K562 (cell line): ENCODE results near the gene CXCL13. TPM values are rescaled to one million over a fixed set of nuclear protein-coding genes. Genes with fewer than 3 reads are reported as not detected.

Experiments used
- ATAC-seq: fragments of 200-7000 bp; cut with Tn5 transposase; 3 replicates; pipeline ENCODE4 v1.9.1; 2020; ENCODE audit warnings: moderate library complexity
- BruUV-seq: library from RNA; stranded (reverse); fragments of 400-500 nt; replicated peaks from 2 replicates; lab custom pipeline; 2021; lab: Mats Ljungman, UMichigan
- CTCF ChIA-PET: fragments of 300-600 bp; formaldehyde crosslinking; extraction: SDS; loops from one replicate; lab custom pipeline; 2021; ENCODE audit warnings: low intra/inter-chr PET ratio; lab: Yijun Ruan, JAX
- POLR2A ChIA-PET: fragments of 300-600, 350-650 bp; sonication (Branson Sonifier 250); formaldehyde crosslinking; extraction: SDS; loops from one replicate; lab custom pipeline; 2021; ENCODE audit warnings: antibody characterized with exemption, inconsistent platforms; lab: Yijun Ruan, JAX
- DNase-seq, 4 experiments: peaks; one replicate each; pipeline versions ENCODE4 v3.0.0 to v3.0.0-alpha.2; 2011 to 2018; ENCODE audit warnings: low spot score in 3 of 4, mixed read lengths in 3 of 4; ENCODE audit errors: extremely low read depth in 1 of 4
- FAIRE-seq: peaks from 2 replicates; lab custom pipeline; 2011; peaks lifted over from hg19 to GRCh38; lab: Jason Lieb, UNC
- H2AFZ ChIP-seq: 2 replicates; pipeline ENCODE4 v1.6.0; 2011; ENCODE audit warnings: low read depth, low read length, control low read depth, inconsistent platforms
- H3K27ac ChIP-seq: fragments of 200-600 bp; 3 replicates; pipeline ENCODE4 v1.8.0; 2011; ENCODE audit warnings: low read depth, mild to moderate bottlenecking, control low read depth, inconsistent platforms, low read length, moderate library complexity, mixed read lengths; ENCODE audit errors: extremely low read depth
- H3K27me3 ChIP-seq, 2 experiments: fragments of 300-600 bp in 1 of 2; 2 replicates in 1 of 2; 3 replicates in 1 of 2; pipeline versions ENCODE4 v1.6.0 to v1.8.0; 2011; ENCODE audit warnings: inconsistent platforms in 2 of 2, low read length in 2 of 2, mild to moderate bottlenecking in 1 of 2, mixed read lengths in 1 of 2, moderate library complexity in 1 of 2; ENCODE audit not compliant: control insufficient read depth in 2 of 2, insufficient read depth in 2 of 2
- H3K36me3 ChIP-seq: fragments of 300-600 bp; 3 replicates; pipeline ENCODE4 v1.8.0; 2011; ENCODE audit warnings: mild to moderate bottlenecking, low read length, inconsistent platforms; ENCODE audit not compliant: control insufficient read depth, insufficient read depth
- H3K4me1 ChIP-seq, 2 experiments: fragments of 200-600 bp in 1 of 2; replicated peaks in 1 of 2; 2 replicates in 1 of 2; 3 replicates in 1 of 2; pipeline versions ENCODE4 v1.5.1 to v1.8.0; 2011; ENCODE audit warnings: inconsistent platforms in 2 of 2, low read length in 2 of 2, mild to moderate bottlenecking in 1 of 2, mixed read lengths in 1 of 2, moderate library complexity in 1 of 2; ENCODE audit not compliant: control insufficient read depth in 2 of 2, insufficient read depth in 2 of 2
- H3K4me2 ChIP-seq: 2 replicates; pipeline ENCODE4 v1.6.1; 2011; ENCODE audit warnings: low read length, control low read depth, inconsistent platforms, mixed read lengths; ENCODE audit not compliant: insufficient read depth
- H3K4me3 ChIP-seq: fragments of 200-600 bp; sonication (generic), shearing (Covaris generic); 2 replicates; pipeline ENCODE4 v1.5.1; 2016; ENCODE audit warnings: control low read depth, inconsistent platforms
- H3K79me2 ChIP-seq: fragments of 200-600 bp; 3 replicates; pipeline ENCODE4 v1.8.0; 2011; ENCODE audit warnings: low read length, inconsistent platforms; ENCODE audit not compliant: control insufficient read depth, insufficient read depth
- H3K9ac ChIP-seq, 2 experiments: 2 replicates each; pipeline versions ENCODE4 v1.6.0 to v1.6.1; 2011; ENCODE audit warnings: low read depth in 2 of 2, low read length in 2 of 2, control low read depth in 1 of 2, inconsistent platforms in 1 of 2, mild to moderate bottlenecking in 1 of 2, mixed read lengths in 1 of 2; ENCODE audit not compliant: insufficient read depth in 1 of 2
- H3K9me1 ChIP-seq: one replicate; pipeline ENCODE4 v1.6.0; 2011; ENCODE audit warnings: inconsistent platforms, mild to moderate bottlenecking, low read length, moderate library complexity; ENCODE audit not compliant: control insufficient read depth, insufficient read depth
- H3K9me3 ChIP-seq: replicated peaks from 2 replicates; pipeline ENCODE4 v1.5.1; 2011; ENCODE audit warnings: low read depth, low read length, inconsistent platforms; ENCODE audit not compliant: control insufficient read depth, insufficient read depth
- H4K20me1 ChIP-seq: replicated peaks from 2 replicates; pipeline ENCODE4 v1.6.1; 2011; ENCODE audit warnings: low read length, inconsistent platforms, mixed read lengths; ENCODE audit not compliant: control insufficient read depth, insufficient read depth
- ATF6 ChIP-seq: sonication (generic); formaldehyde crosslinking; IDR thresholded peaks from 2 replicates; pipeline ENCODE4 v1.4.0; 2020; ENCODE audit warnings: mild to moderate bottlenecking, missing genetic modification reagents
- C11orf30 ChIP-seq: fragments of 450-650 bp; IDR thresholded peaks from 2 replicates; pipeline ENCODE4 v1.6.1; 2016; ENCODE audit warnings: low read depth, mild to moderate bottlenecking
- CTCF ChIP-seq, 3 experiments: IDR thresholded peaks in 2 of 3; conservative IDR thresholded peaks in 1 of 3; 2 replicates each; pipeline ENCODE4 v1.5.1; 2011 to 2012; ENCODE audit warnings: low read length in 3 of 3, mild to moderate bottlenecking in 3 of 3, control low read depth in 2 of 3, improper control_type of control experiment in 1 of 3, inconsistent platforms in 1 of 3, low read depth in 1 of 3, mixed read lengths in 1 of 3, moderate library complexity in 1 of 3; ENCODE audit not compliant: insufficient read depth in 2 of 3
- ETS2 ChIP-seq: IDR thresholded peaks from 2 replicates; pipeline ENCODE4 v1.6.1; 2016; ENCODE audit warnings: borderline replicate concordance, missing genetic modification characterization, mild to moderate bottlenecking, moderate library complexity, missing compliant biosample characterization; ENCODE audit not compliant: poor library complexity, severe bottlenecking
- GTF2A2 ChIP-seq: IDR thresholded peaks from 2 replicates; pipeline ENCODE4 v1.6.1; 2016; ENCODE audit warnings: mild to moderate bottlenecking, missing genetic modification characterization, missing compliant biosample characterization
- NCOR1 ChIP-seq: fragments of 450-650 bp; IDR thresholded peaks from 2 replicates; pipeline ENCODE4 v1.6.1; 2016; ENCODE audit warnings: mild to moderate bottlenecking, moderate library complexity
- POLR2AphosphoS5 ChIP-seq: IDR thresholded peaks from 2 replicates; pipeline ENCODE4 v1.6.1; 2011; ENCODE audit warnings: mild to moderate bottlenecking, low read depth, low read length, moderate library complexity; ENCODE audit not compliant: control insufficient read depth, insufficient read depth
- SNIP1 ChIP-seq: fragments of 450-650 bp; IDR thresholded peaks from 2 replicates; pipeline ENCODE4 v1.7.1; 2017; ENCODE audit warnings: low read depth, mild to moderate bottlenecking
- TCF7 ChIP-seq: sonication (generic); IDR thresholded peaks from 2 replicates; pipeline ENCODE4 v1.6.1; 2016; ENCODE audit warnings: antibody characterized with exemption, borderline replicate concordance
- TCF7L2 ChIP-seq: fragments of 150-350 bp; IDR thresholded peaks from 2 replicates; pipeline ENCODE4 v1.6.1; 2016; ENCODE audit warnings: low read depth, mild to moderate bottlenecking, low read length, moderate library complexity
- YBX1 ChIP-seq: fragments of 450-650 bp; IDR thresholded peaks from 2 replicates; pipeline ENCODE4 v1.7.1; 2016; ENCODE audit warnings: mild to moderate bottlenecking
- ZFPM2 ChIP-seq: fragments of 250-450 bp; sonication (Bioruptor Pico); IDR thresholded peaks from 2 replicates; pipeline ENCODE4 v1.5.1; 2022; ENCODE audit warnings: mild to moderate bottlenecking
- ZFX ChIP-seq: sonication (generic); formaldehyde crosslinking; IDR thresholded peaks from 2 replicates; pipeline ENCODE4 v1.8.0; 2022; ENCODE audit warnings: mild to moderate bottlenecking, missing genetic modification reagents, moderate library complexity
- WGBS: fragments of 100-300 bp; shearing (Covaris generic); methylation state at CpG from one replicate; pipeline ENCODE4 v1.1.6; 2016; ENCODE audit warnings: low coverage, mixed read lengths; ENCODE audit not compliant: insufficient coverage; ENCODE audit errors: missing lambda C conversion rate; 5-methylcytosine and 5-hydroxymethylcytosine counted together
- in situ Hi-C: fragments of 300-500 bp; cut with MboI; formaldehyde crosslinking; loops from 4 replicates; pipeline ENCODE4 v1.15.0; 2018; ENCODE audit warnings: inconsistent platforms, mixed read lengths
- intact Hi-C: fragments of 100-400 bp; cut with micrococcal nuclease; formaldehyde crosslinking; loops from 2 replicates; pipeline ENCODE4 v1.14.2; 2022
- polyA plus RNA-seq, 8 experiments: library from polyadenylated mRNA; depleted of rRNA in 4 of 8; stranded (reverse) in 5 of 8; unstranded in 3 of 8; fragments of >200 nt; fragmentation: Nextera tagmentation in 2 of 8; fragmentation: Illumina TruSeq in 1 of 8; extraction: Ambion mirVana in 2 of 8; extraction: Trizol in 1 of 8; gene quantifications; 2 replicates each; pipeline versions ENCODE4 v1.2.1 to v1.2.3, GENCODE V29; 2011 to 2014; ENCODE audit warnings: inconsistent platforms in 1 of 8, missing spikeins in 1 of 8
- total RNA-seq, 7 experiments: library from RNA; depleted of rRNA in 6 of 7; stranded (reverse); fragments of >200 nt in 6 of 7; fragmentation: Illumina TruSeq in 2 of 7; extraction: Trizol in 2 of 7; gene quantifications; 2 replicates each; pipeline versions ENCODE4 v1.2.1 to v1.2.3, GENCODE V29; 2011 to 2021; ENCODE audit warnings: low replicate concordance in 1 of 7
- TF ChIP-seq, protein P1 (sequence below): fragments of 250-450 bp; sonication (Bioruptor Pico); IDR thresholded peaks from 2 replicates; pipeline ENCODE4 v1.5.1; 2021; ENCODE audit warnings: mild to moderate bottlenecking

The CXCL13 gene
- total and polyA plus RNA-seq, 9 of the 15 experiments (the other 6 are each of a cell fraction or from before 2014, with no cell fraction given) = not detected

DNA sequence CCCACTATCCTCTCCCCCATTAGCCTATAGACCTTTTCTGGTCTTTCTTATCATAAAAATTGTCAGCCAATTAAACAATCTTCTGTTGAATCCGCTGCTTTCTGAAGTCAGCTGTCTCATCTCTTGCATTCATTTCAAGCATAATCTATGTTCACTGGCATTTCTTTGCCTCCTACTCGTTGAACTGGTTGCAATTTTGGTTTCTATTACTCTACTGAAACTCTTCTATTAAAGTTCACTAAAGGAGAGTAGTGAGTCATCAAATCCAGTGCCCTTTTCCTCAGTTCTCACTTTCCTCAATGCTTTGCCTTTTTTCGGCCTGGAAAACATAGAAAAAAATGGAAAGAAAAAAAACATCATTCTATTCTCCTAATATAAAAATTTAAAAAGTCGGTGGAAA, 23.9 kb upstream of the CXCL13 start (continued):
- no peak for TF ChIP-seq ATF6 (CRISPR knock-in tag)
- TF ChIP-seq SNIP1 = no peak
- TF ChIP-seq GTF2A2 (tag) = no peak
- TF ChIP-seq CTCF (IDR thresholded peaks at IDR 0.05 in 2 of 3, conservative IDR thresholded peaks at IDR 0.05 in 1 of 3; ENCODE audit: insufficient read depth in 2 of 3, low read depth in 1 of 3, low read length in 3 of 3) = no peak

DNA sequence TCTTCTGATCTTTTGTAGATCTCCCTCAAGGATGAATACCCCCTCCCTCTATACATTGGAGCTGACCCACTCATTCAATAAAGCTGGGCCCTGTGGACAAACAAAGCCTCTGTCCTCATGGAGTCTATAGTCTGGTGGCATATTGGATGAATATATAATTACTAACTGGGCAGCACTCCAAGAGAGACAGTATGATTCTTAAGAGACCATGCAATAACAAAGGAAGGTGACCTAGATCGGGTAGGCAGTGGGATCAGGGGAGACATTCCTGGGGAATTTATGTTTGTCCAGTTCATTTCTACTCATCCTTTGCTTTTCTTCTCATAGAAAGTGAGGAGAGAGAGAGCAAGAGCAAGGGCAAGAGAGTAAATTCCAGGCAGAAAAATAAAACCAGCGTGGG, 23.5 kb upstream of the CXCL13 start:
- H3K36me3 ChIP-seq = no peaks in the 10 kb centered on the region
- H3K27me3 ChIP-seq = no peaks in the 10 kb centered on the region; a peak in 1 of 5 replicates
- H3K9me3 ChIP-seq = no peaks in the 10 kb centered on the region
- H3K4me2 ChIP-seq = no peak overlapping the region
- 0% methylated on average over 2 of the region's 2 CpGs for WGBS
- intact Hi-C loops = no loop called here
- TF ChIP-seq YBX1 (no peak), NCOR1 (no peak), C11orf30 (no peak), POLR2AphosphoS5 (no peak), ZFPM2 (CRISPR knock-in tag) (no peak), ETS2 (tag) (no peak), TCF7 (no peak), TCF7L2 (no peak), ZFX (CRISPR knock-in tag) (no peak)
- TF ChIP-seq, protein P1, sequence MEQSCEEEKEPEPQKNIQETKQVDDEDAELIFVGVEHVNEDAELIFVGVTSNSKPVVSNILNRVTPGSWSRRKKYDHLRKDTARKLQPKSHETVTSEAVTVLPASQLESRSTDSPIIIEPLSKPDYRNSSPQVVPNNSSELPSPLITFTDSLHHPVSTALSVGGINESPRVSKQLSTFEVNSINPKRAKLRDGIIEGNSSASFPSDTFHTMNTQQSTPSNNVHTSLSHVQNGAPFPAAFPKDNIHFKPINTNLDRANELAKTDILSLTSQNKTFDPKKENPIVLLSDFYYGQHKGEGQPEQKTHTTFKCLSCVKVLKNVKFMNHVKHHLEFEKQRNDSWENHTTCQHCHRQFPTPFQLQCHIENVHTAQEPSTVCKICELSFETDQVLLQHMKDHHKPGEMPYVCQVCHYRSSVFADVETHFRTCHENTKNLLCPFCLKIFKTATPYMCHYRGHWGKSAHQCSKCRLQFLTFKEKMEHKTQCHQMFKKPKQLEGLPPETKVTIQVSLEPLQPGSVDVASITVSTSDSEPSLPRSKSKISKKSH (CRISPR knock-in tag) = no peak
- POLR2A ChIA-PET = no interaction called here
- FAIRE-seq (no peak), ATAC-seq (no peak), DNase-seq (no peak)
- no peaks in the 10 kb centered on the region for H4K20me1 ChIP-seq
- CTCF ChIA-PET = no interaction called here
- H2AFZ ChIP-seq = no peak overlapping the region
- BruUV-seq = no TSS peak
- no peak overlapping the region for H3K27ac ChIP-seq
- no peak overlapping the region for H3K9ac ChIP-seq
- H3K79me2 ChIP-seq = no peaks in the 10 kb centered on the region
- H3K9me1 ChIP-seq = no peaks in the 10 kb centered on the region
- in situ Hi-C loops = no loop called here
- no peaks in the 10 kb centered on the region for H3K4me1 ChIP-seq
- H3K4me3 ChIP-seq = no peak overlapping the region
